Measurements from ENCODE around the gene ADTRP.
"Not testable (repeated sequence)": the region's sequence is repeated elsewhere in the genome, so short reads cannot be mapped to it uniquely, and the experiment has no call there.

Gene ADTRP

GRCh38 chr6:11804135-11804534 lies 25.5 kb upstream of the ADTRP start:
- no peak overlapping the region for H3K4me3 ChIP-seq (ENCODE audit: low read depth, low read length)
- DNase-seq (ENCODE audit: low read depth), result no peak
- TF ChIP-seq CTCF (IDR thresholded peaks at IDR 0.05; ENCODE audit: low read depth, low read length, missing control alignments), result no peak

DNA sequence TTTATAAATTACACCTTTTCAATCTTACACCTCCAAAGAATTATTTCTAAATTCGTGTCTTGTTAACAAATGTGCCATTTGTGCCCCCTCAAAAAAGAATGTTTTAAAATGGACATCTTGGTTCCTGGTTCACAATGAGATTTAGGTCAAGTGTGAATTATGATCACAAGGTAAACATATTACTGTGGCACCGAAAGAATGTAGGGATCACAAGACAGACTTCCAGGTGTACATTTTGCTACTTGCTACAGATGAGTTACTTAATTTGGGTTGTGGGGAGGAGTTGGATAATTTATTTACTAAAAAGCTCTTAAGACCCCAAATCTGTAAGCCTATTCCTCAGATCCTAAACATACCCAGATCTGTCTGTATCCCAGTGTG lies 25.0 kb upstream of the ADTRP start:
- no peak for TF ChIP-seq CTCF (IDR thresholded peaks at IDR 0.05; ENCODE audit: low read depth, low read length, missing control alignments)
- H3K4me3 ChIP-seq (ENCODE audit: low read depth, low read length), result no peak overlapping the region
- no peak for DNase-seq (ENCODE audit: low read depth)

- DNase-seq (ENCODE audit: low read depth), result no peak
Measured at GRCh38 chr6:11802886-11803590, 24.4 kb upstream of the ADTRP start.

DNA sequence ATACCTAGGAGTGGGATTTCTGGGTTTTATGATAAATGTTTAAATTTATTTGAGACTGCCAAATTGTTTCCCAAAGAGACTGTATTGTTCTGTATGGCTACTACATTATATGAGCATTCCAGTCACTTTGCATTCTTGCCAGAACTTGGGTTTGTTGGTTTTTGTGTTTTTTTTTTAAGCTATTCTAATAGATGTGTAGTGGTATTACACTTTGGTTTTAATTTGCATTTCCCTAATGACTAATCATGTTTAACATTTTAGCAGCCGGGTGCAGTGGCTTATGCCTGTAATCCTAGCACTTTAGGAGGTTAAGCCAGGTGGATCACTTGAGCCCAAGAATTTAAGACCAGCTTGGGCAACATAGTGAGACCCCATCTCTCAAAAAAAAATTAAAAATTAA lies 21.9 kb upstream of the ADTRP start:
- DNase-seq (ENCODE audit: low read depth); H3K4me3 ChIP-seq (ENCODE audit: low read depth, low read length): not testable (repeated sequence)

More at GRCh38 chr6:11802886-11803590, 24.4 kb upstream of the ADTRP start:
- TF ChIP-seq CTCF (IDR thresholded peaks at IDR 0.05; ENCODE audit: low read depth, low read length, missing control alignments), result no peak
- H3K4me3 ChIP-seq (ENCODE audit: low read depth, low read length), result no peak overlapping the region

DNA sequence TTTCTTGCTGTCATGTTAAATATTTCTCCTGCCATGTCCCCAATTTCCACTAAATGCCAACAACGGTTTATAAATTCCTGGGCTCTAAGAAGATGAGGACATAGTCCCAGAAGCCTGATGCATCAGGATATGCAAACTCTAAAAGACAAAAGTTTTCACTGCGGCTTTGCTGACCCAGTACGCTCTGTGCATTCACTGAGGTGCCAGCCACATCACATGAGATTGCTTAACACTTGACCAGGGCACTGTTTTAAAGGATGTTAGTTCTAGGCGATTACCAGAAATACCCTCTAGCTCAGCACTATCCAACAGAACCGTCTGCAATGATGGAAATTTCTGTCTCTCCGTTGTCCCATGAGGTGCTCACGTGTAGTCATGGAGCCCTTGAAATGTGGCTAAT lies 19.9 kb upstream of the ADTRP start:
- no peak for TF ChIP-seq CTCF (IDR thresholded peaks at IDR 0.05; ENCODE audit: low read depth, low read length, missing control alignments)
- no peak overlapping the region for H3K4me3 ChIP-seq (ENCODE audit: low read depth, low read length)
- DNase-seq (ENCODE audit: low read depth), result no peak

DNA sequence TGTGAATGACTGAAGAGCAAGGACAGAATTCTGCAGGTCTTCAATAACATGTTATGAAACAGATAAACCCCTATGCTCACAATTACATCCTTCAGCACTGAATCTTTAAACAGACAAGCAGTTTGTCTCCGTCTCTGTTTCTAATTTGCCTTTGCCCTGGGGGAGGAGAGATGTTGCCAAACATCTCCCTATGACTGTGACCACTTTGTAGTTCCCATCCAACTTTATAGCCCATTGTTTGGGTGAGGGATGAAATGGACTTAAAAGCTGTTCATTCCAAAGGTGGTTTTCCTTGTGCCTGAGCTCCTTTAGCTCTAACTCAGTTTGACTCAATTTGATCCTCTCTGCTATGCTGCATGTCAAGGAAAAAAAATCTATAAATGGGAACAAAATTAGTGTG lies 19.5 kb upstream of the ADTRP start:
- no peak for TF ChIP-seq CTCF (IDR thresholded peaks at IDR 0.05; ENCODE audit: low read depth, low read length, missing control alignments)
- H3K4me3 ChIP-seq (ENCODE audit: low read depth, low read length), result no peak overlapping the region
- no peak for DNase-seq (ENCODE audit: low read depth)

GRCh38 chr6:11796829-11797228 lies 18.2 kb upstream of the ADTRP start:
- H3K4me3 ChIP-seq (ENCODE audit: low read depth, low read length), result no peak overlapping the region
- no peak for TF ChIP-seq CTCF (IDR thresholded peaks at IDR 0.05; ENCODE audit: low read depth, low read length, missing control alignments)
- no peak for DNase-seq (ENCODE audit: low read depth)

All from GM12864 (cell line).